SK-N-SH (cell line): ENCODE results near the gene MAP3K5. TPM values are rescaled to one million over a fixed set of nuclear protein-coding genes. Genes with fewer than 3 reads are reported as not detected.

Source experiments
- CTCF ChIA-PET: fragments of 300-600, 350-600 bp; formaldehyde crosslinking; extraction: SDS; loops from one replicate; lab custom pipeline; 2021; lab: Yijun Ruan, JAX
- POLR2A ChIA-PET: fragments of 350-600 bp; sonication (Branson Sonifier 250); formaldehyde crosslinking; extraction: SDS; loops from one replicate; lab custom pipeline; 2020; ENCODE audit warnings: antibody characterized with exemption, inconsistent platforms; lab: Yijun Ruan, JAX
- DNase-seq: peaks from one replicate; pipeline ENCODE4 v3.0.0; 2012
- H2AFZ ChIP-seq: fragments of 200-600 bp; sonication (generic); 2 replicates; pipeline ENCODE4 v1.8.1; 2016; ENCODE audit warnings: antibody characterized with exemption, mild to moderate bottlenecking, low read depth
- H3F3A ChIP-seq: fragments of 200-600 bp; sonication (generic); replicated peaks from 2 replicates; pipeline ENCODE3; 2016; ENCODE audit warnings: antibody characterized with exemption, mild to moderate bottlenecking; ENCODE audit not compliant: insufficient read depth
- H3K27ac ChIP-seq, 2 experiments: fragments of 200-500 bp in 1 of 2; fragments of 200-600 bp in 1 of 2; sonication (Bioruptor generic) in 1 of 2; sonication (generic), shearing (Covaris generic) in 1 of 2; 2 replicates each; pipeline versions ENCODE4 v1.5.1 to v1.6.1; 2014 to 2016; ENCODE audit warnings: low read depth in 2 of 2, inconsistent platforms in 1 of 2, low read length in 1 of 2, mild to moderate bottlenecking in 1 of 2, mixed read lengths in 1 of 2
- H3K27me3 ChIP-seq: fragments of 200-600 bp; sonication (generic), shearing (Covaris generic); 2 replicates; pipeline ENCODE4 v1.6.1; 2016; ENCODE audit warnings: mixed run types; ENCODE audit not compliant: insufficient read depth
- H3K36me3 ChIP-seq, 2 experiments: fragments of 200-500 bp in 1 of 2; fragments of 200-600 bp in 1 of 2; sonication (Bioruptor generic) in 1 of 2; sonication (generic) in 1 of 2; replicated peaks in 1 of 2; 2 replicates each; pipeline versions ENCODE3 to v1.5.1; 2014 to 2016; ENCODE audit warnings: low read length in 1 of 2, mild to moderate bottlenecking in 1 of 2; ENCODE audit not compliant: insufficient read depth in 2 of 2, control insufficient read depth in 1 of 2
- H3K4me1 ChIP-seq, 2 experiments: fragments of 200-500 bp in 1 of 2; fragments of 200-600 bp in 1 of 2; sonication (Bioruptor generic) in 1 of 2; sonication (generic), shearing (Covaris generic) in 1 of 2; 2 replicates each; pipeline versions ENCODE4 v1.5.1 to v1.6.1; 2014 to 2016; ENCODE audit warnings: low read depth in 1 of 2, low read length in 1 of 2, mixed run types in 1 of 2; ENCODE audit not compliant: insufficient read depth in 2 of 2, control insufficient read depth in 1 of 2
- H3K4me2 ChIP-seq: fragments of 200-600 bp; sonication (generic), shearing (Covaris generic); 2 replicates; pipeline ENCODE4 v1.6.1; 2017; ENCODE audit warnings: mixed run types
- H3K4me3 ChIP-seq, 2 experiments: fragments of 200-500 bp in 1 of 2; fragments of 200-600 bp in 1 of 2; sonication (Bioruptor generic) in 1 of 2; sonication (generic), shearing (Covaris generic) in 1 of 2; 2 replicates each; pipeline versions ENCODE4 v1.5.1 to v1.8.1; 2014 to 2016; ENCODE audit warnings: low read depth in 2 of 2, inconsistent platforms in 1 of 2, low read length in 1 of 2, mild to moderate bottlenecking in 1 of 2, mixed read lengths in 1 of 2, moderate library complexity in 1 of 2
- H3K79me2 ChIP-seq: fragments of 200-600 bp; sonication (generic); 2 replicates; pipeline ENCODE4 v1.8.1; 2017; ENCODE audit warnings: mild to moderate bottlenecking; ENCODE audit not compliant: insufficient read depth
- H3K9ac ChIP-seq: fragments of 200-600 bp; sonication (generic); 2 replicates; pipeline ENCODE4 v1.6.1; 2017; ENCODE audit warnings: mixed run types
- H3K9me2 ChIP-seq: fragments of 200-600 bp; sonication (generic); 2 replicates; pipeline ENCODE4 v1.6.1; 2017; ENCODE audit warnings: mixed run types
- H3K9me3 ChIP-seq: fragments of 200-600 bp; sonication (generic); 2 replicates; pipeline ENCODE4 v1.6.1; 2017; ENCODE audit warnings: mixed run types, mild to moderate bottlenecking, moderate library complexity
- H4K20me1 ChIP-seq: fragments of 200-600 bp; sonication (generic); 2 replicates; pipeline ENCODE4 v1.6.1; 2017; ENCODE audit warnings: mild to moderate bottlenecking, mixed run types; ENCODE audit not compliant: insufficient read depth
- ELF1 ChIP-seq: IDR thresholded peaks from 2 replicates; pipeline ENCODE4 v1.4.0; 2012
- EZH2phosphoT487 ChIP-seq: fragments of 200-600 bp; sonication (generic); IDR thresholded peaks from 2 replicates; pipeline ENCODE4 v1.6.1; 2017; ENCODE audit warnings: low read depth, mixed run types, mild to moderate bottlenecking, antibody characterized with exemption, moderate library complexity, borderline replicate concordance
- FOSL2 ChIP-seq: IDR thresholded peaks from 2 replicates; pipeline ENCODE4 v1.4.0; 2012; ENCODE audit warnings: low read depth, mild to moderate bottlenecking, moderate library complexity, borderline replicate concordance
- GABPA ChIP-seq: IDR thresholded peaks from 2 replicates; pipeline ENCODE4 v1.4.0; 2012; ENCODE audit warnings: low read depth, mild to moderate bottlenecking
- IRF3 ChIP-seq: fragments of 150-350 bp; IDR thresholded peaks from 2 replicates; pipeline ENCODE4 v1.6.1; 2016; ENCODE audit warnings: mild to moderate bottlenecking, low read depth, low read length
- JUND ChIP-seq: IDR thresholded peaks from 2 replicates; pipeline ENCODE4 v1.4.0; 2012
- MAX ChIP-seq: IDR thresholded peaks from 2 replicates; pipeline ENCODE4 v1.4.0; 2012; ENCODE audit warnings: low read depth
- MXI1 ChIP-seq: IDR thresholded peaks from 2 replicates; pipeline ENCODE4 v1.6.1; 2012; ENCODE audit warnings: mild to moderate bottlenecking, low read depth, low read length, improper control_type of control experiment
- PBX3 ChIP-seq: IDR thresholded peaks from 2 replicates; pipeline ENCODE4; 2012
- POLR2AphosphoS5 ChIP-seq: IDR thresholded peaks from 2 replicates; pipeline ENCODE4 v1.6.1; 2012; ENCODE audit warnings: low read depth, low read length
- SIN3A ChIP-seq: IDR thresholded peaks from 2 replicates; pipeline ENCODE4 v1.6.1; 2012; ENCODE audit warnings: low read depth, mild to moderate bottlenecking, low read length, moderate library complexity, borderline replicate concordance
- SMC3 ChIP-seq: IDR thresholded peaks from 2 replicates; pipeline ENCODE4 v1.6.1; 2012; ENCODE audit warnings: low read depth, low read length, improper control_type of control experiment
- TEAD4 ChIP-seq: IDR thresholded peaks from 2 replicates; pipeline ENCODE4 v1.4.0; 2012; ENCODE audit warnings: mild to moderate bottlenecking, borderline replicate concordance; ENCODE audit not compliant: insufficient read depth
- WGBS: methylation state at CpG from one replicate; pipeline ENCODE4 v1.1.6; 2017; ENCODE audit warnings: low lambda C conversion rate; 5-methylcytosine and 5-hydroxymethylcytosine counted together
- polyA plus RNA-seq, 3 experiments: library from polyadenylated mRNA; depleted of rRNA; stranded (reverse); fragments of >200 nt; gene quantifications; 2 replicates each; pipeline ENCODE4 v1.2.3, GENCODE V29; 2012

Gene MAP3K5
- polyA plus RNA-seq, 1 of the 3 experiments (the other 2 are of a cell fraction), result 1.4 TPM

GRCh38 chr6:136783021-136783420 is 9.3 kb downstream of the MAP3K5 start (continued):
- TF ChIP-seq PBX3 (no peak), GABPA (no peak), SIN3A (no peak)
- TF ChIP-seq, all 33 proteins: peak for 0

- no peaks in the 10 kb centered on the region for H4K20me1 ChIP-seq
- peaks cover 9% of the 10 kb centered on the region for H3F3A ChIP-seq
- H3K79me2 ChIP-seq, result peaks cover 66% of the 10 kb centered on the region
- no peak for DNase-seq
- H3K9me3 ChIP-seq, result no peaks in the 10 kb centered on the region
- no peak for TF ChIP-seq IRF3
- TF ChIP-seq JUND, result peak; percentile 35; the same call in 1 of the 2 replicates
- TF ChIP-seq FOSL2, result peak; percentile 31; the same call in 1 of the 2 replicates
- no peak for TF ChIP-seq EZH2phosphoT487
- H3K36me3 ChIP-seq, result no peaks in the 10 kb centered on the region
- 0 out of 2 replicates have a peak overlapping the region, but pooled peaks have one; percentile 68 for H2AFZ ChIP-seq
- no peaks in the 10 kb centered on the region for H3K27me3 ChIP-seq
- 86% methylated on average over 1 of the region's 1 CpG for WGBS
- ChIA-PET CTCF (interaction anchor here (0.9 to 3.0 kb wide), 3 partner anchors 10 to 138 kb away, joined by 3 to 9 read pairs (median 7); partner anchors contain the start of gene MAP3K5), POLR2A (no interaction called here)
- peaks cover 8 to 9% of the 10 kb centered on the region in 2 experiments; a peak in 3 of 4 replicates for H3K4me1 ChIP-seq
- H3K27ac ChIP-seq, result peak overlapping the region in 1 of 2 experiments; percentile 73; a peak in 2 of 4 replicates
- H3K9ac ChIP-seq, result no peak overlapping the region
- no peaks in the 10 kb centered on the region for H3K9me2 ChIP-seq
- peak overlapping the region; percentile 48; the same call in 1 of the 2 replicates for H3K4me2 ChIP-seq
- no peak overlapping the region for H3K4me3 ChIP-seq
Measured at GRCh38 chr6:136782021-136782770, 10.1 kb downstream of the MAP3K5 start.

GRCh38 chr6:136780972-136781371 is 11.3 kb downstream of the MAP3K5 start:
- CTCF ChIA-PET, result interaction anchor here (0.9 to 3.0 kb wide), 4 partner anchors 10 to 137 kb away, joined by 3 to 9 read pairs (median 6); partner anchors contain the start of gene MAP3K5
- no peak overlapping the region for H2AFZ ChIP-seq
- H3K79me2 ChIP-seq, result peaks cover 63% of the 10 kb centered on the region; the same call in 1 of the 2 replicates
- no peak for DNase-seq
- H3K4me2 ChIP-seq, result no peak overlapping the region
- H3K4me3 ChIP-seq, result no peak overlapping the region
- 94% methylated on average over 3 of the region's 3 CpGs for WGBS
- H4K20me1 ChIP-seq, result no peaks in the 10 kb centered on the region
- H3K9me2 ChIP-seq, result no peaks in the 10 kb centered on the region
- H3K36me3 ChIP-seq, result no peaks in the 10 kb centered on the region
- peaks cover 8 to 9% of the 10 kb centered on the region in 2 experiments; a peak in 3 of 4 replicates for H3K4me1 ChIP-seq
- H3K9ac ChIP-seq, result no peak overlapping the region
- H3F3A ChIP-seq, result peaks cover 9% of the 10 kb centered on the region
- H3K27me3 ChIP-seq, result no peaks in the 10 kb centered on the region
- no peaks in the 10 kb centered on the region for H3K9me3 ChIP-seq
- no peak overlapping the region for H3K27ac ChIP-seq
- POLR2A ChIA-PET, result no interaction called here
- no peak for TF ChIP-seq FOSL2
- TF ChIP-seq ELF1, result no peak
- TF ChIP-seq MAX, result no peak
- TF ChIP-seq SMC3, result no peak
- TF ChIP-seq TEAD4, result no peak
- no peak for TF ChIP-seq POLR2AphosphoS5
- no peak for TF ChIP-seq JUND
- no peak for TF ChIP-seq MXI1
